Astrocyte of the cerebellum (primary cell): ENCODE measurements around the gene NLGN1.

ENCODE experiments used
- DNase-seq: peaks from one replicate; pipeline ENCODE4 v3.0.0-alpha.2; 2011; ENCODE audit warnings: low read depth
- H3K4me3 ChIP-seq: 2 replicates; pipeline ENCODE4 v1.5.1; 2011; ENCODE audit warnings: mild to moderate bottlenecking, low read depth, low read length, moderate library complexity
- in situ Hi-C: cut with HindIII; loops from 2 replicates; pipeline ENCODE4 v1.10.0; 2017; ENCODE audit warnings: low sequenced_read_pairs
- TF ChIP-seq, protein P1 (sequence below): IDR thresholded peaks from 2 replicates; pipeline ENCODE4 v1.5.1; 2012; ENCODE audit warnings: low read length, low read depth, moderate library complexity, mild to moderate bottlenecking; ENCODE audit errors: missing control alignments

Gene NLGN1

GRCh38 chr3:173567997-173568396 lies 170.5 kb downstream of the NLGN1 start:
- in situ Hi-C loops: no loop called here

DNA sequence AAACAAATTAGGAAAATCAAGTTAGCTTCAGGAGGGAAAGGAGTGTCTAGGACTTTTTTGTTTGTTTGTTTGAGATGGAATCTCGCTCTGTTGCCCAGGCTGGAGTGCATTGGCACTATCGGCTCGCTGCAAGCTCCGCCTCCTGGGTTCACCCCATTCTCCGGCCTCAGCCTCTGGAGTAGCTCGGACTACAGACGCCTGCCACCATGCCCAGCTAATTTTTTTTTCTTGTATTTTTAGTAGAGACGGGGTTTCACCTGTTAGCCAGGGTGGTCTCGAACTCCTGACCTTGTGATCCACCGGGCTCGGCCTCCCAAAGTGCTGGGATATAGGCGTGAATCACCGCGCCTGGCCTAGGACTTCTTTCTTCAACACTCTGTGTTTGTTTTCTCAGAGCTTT lies 171.1 kb downstream of the NLGN1 start:
- TF ChIP-seq, protein P1, sequence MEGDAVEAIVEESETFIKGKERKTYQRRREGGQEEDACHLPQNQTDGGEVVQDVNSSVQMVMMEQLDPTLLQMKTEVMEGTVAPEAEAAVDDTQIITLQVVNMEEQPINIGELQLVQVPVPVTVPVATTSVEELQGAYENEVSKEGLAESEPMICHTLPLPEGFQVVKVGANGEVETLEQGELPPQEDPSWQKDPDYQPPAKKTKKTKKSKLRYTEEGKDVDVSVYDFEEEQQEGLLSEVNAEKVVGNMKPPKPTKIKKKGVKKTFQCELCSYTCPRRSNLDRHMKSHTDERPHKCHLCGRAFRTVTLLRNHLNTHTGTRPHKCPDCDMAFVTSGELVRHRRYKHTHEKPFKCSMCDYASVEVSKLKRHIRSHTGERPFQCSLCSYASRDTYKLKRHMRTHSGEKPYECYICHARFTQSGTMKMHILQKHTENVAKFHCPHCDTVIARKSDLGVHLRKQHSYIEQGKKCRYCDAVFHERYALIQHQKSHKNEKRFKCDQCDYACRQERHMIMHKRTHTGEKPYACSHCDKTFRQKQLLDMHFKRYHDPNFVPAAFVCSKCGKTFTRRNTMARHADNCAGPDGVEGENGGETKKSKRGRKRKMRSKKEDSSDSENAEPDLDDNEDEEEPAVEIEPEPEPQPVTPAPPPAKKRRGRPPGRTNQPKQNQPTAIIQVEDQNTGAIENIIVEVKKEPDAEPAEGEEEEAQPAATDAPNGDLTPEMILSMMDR: no peak

More at GRCh38 chr3:173567997-173568396, 170.5 kb downstream of the NLGN1 start:
- TF ChIP-seq, protein P1: no peak
- no peak for DNase-seq
- H3K4me3 ChIP-seq: no peak overlapping the region

GRCh38 chr3:173583496-173583895 lies 186.0 kb downstream of the NLGN1 start:
- no peak for DNase-seq
- H3K4me3 ChIP-seq: no peak overlapping the region
- TF ChIP-seq, protein P1: no peak
- in situ Hi-C loops: no loop called here

More for the DNA sequence above, 171.1 kb downstream of the NLGN1 start:
- H3K4me3 ChIP-seq: no peak overlapping the region
- DNase-seq: no peak
- in situ Hi-C loops: no loop called here

- peak overlapping the region; percentile 63 for H3K4me3 ChIP-seq
- in situ Hi-C loops: no loop called here
- DNase-seq: peak; percentile 29
- TF ChIP-seq, protein P1: peak; percentile 83
Observed at GRCh38 chr3:173584093-173584837, 186.7 kb downstream of the NLGN1 start.

GRCh38 chr3:173584838-173585831 lies 187.6 kb downstream of the NLGN1 start:
- peak; percentile 34 for DNase-seq
- in situ Hi-C loops: no loop called here
- TF ChIP-seq, protein P1: no peak
- peak overlapping the region; percentile 63 for H3K4me3 ChIP-seq

- H3K4me3 ChIP-seq: peak overlapping the region; percentile 63
- in situ Hi-C loops: no loop called here
- no peak for DNase-seq
- TF ChIP-seq, protein P1: no peak
Observed at GRCh38 chr3:173586166-173586565, 188.6 kb downstream of the NLGN1 start.
